Fibroblast of villous mesenchyme (primary cell): ENCODE results near the gene KIF24. TPM values are rescaled to one million over a fixed set of nuclear protein-coding genes. Genes with fewer than 3 reads are reported as not detected.
"Not testable (repeated sequence)": the region's sequence is repeated elsewhere in the genome, so short reads cannot be mapped to it uniquely, and the experiment has no call there.

Experiments
- DNase-seq: peaks from one replicate; pipeline ENCODE4 v3.0.0-alpha.2; 2010; ENCODE audit warnings: low read depth
- H3K4me3 ChIP-seq: 2 replicates; pipeline ENCODE4 v1.5.1; 2011; ENCODE audit warnings: low read depth, mild to moderate bottlenecking, low read length
- total RNA-seq: library from RNA; depleted of rRNA; stranded (reverse); fragments of >200 nt; gene quantifications from 2 replicates; pipeline ENCODE4 v1.2.3, GENCODE V29; 2012
- TF ChIP-seq, protein P1 (sequence below): IDR thresholded peaks from 2 replicates; pipeline ENCODE4 v1.5.1; 2012; ENCODE audit warnings: low read depth, mild to moderate bottlenecking, low read length; ENCODE audit not compliant: insufficient read depth

Gene KIF24
- total RNA-seq, 1 donor = 3.5 TPM

DNA sequence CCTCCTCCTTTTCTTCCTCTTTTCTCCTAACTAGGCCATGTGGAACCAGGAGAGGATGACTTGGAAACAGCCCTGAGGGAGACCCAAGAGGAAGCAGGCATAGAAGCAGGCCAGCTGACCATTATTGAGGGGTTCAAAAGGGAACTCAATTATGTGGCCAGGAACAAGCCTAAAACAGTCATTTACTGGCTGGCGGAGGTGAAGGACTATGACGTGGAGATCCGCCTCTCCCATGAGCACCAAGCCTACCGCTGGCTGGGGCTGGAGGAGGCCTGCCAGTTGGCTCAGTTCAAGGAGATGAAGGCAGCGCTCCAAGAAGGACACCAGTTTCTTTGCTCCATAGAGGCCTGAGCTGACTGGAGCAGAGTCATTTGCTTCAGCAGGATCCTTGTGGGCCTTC lies 14.0 kb upstream of the KIF24 start:
- DNase-seq = no peak

DNA sequence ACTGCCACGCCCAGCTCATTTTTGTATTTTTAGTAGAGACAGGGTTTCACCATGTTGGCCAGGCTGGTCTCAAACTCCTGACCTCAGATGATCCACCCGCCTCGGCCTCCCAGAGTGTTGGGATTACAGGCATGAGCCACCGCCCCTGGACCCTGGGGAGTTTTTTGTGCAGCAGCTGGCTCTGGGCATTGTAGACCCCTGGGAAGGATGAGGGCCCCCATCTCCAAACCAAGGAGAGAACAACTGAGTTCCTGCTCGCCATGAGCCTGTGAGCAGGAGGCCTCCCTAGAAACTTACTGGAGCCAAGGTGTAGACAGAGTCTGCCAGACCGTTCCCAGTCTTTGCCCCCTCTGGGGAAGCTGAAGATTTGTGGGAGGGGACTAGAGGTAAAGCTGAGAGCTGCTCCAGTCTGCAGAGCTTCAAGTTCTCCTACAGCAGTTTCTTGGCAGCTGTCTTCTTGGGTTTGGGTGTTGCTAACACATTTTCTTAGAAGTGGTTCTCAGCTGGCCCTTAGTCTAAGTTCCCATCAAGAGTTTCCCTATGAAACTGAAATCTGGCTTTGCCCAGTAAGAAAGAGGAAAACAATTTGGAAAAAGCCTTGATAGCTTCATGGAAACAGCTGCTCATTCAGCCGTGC lies 12.7 kb upstream of the KIF24 start:
- TF ChIP-seq, protein P1, sequence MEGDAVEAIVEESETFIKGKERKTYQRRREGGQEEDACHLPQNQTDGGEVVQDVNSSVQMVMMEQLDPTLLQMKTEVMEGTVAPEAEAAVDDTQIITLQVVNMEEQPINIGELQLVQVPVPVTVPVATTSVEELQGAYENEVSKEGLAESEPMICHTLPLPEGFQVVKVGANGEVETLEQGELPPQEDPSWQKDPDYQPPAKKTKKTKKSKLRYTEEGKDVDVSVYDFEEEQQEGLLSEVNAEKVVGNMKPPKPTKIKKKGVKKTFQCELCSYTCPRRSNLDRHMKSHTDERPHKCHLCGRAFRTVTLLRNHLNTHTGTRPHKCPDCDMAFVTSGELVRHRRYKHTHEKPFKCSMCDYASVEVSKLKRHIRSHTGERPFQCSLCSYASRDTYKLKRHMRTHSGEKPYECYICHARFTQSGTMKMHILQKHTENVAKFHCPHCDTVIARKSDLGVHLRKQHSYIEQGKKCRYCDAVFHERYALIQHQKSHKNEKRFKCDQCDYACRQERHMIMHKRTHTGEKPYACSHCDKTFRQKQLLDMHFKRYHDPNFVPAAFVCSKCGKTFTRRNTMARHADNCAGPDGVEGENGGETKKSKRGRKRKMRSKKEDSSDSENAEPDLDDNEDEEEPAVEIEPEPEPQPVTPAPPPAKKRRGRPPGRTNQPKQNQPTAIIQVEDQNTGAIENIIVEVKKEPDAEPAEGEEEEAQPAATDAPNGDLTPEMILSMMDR = no peak
- H3K4me3 ChIP-seq = no peak overlapping the region
- no peak for DNase-seq

More for the DNA sequence above, 14.0 kb upstream of the KIF24 start:
- no peak overlapping the region for H3K4me3 ChIP-seq
- TF ChIP-seq, protein P1 = no peak

DNA sequence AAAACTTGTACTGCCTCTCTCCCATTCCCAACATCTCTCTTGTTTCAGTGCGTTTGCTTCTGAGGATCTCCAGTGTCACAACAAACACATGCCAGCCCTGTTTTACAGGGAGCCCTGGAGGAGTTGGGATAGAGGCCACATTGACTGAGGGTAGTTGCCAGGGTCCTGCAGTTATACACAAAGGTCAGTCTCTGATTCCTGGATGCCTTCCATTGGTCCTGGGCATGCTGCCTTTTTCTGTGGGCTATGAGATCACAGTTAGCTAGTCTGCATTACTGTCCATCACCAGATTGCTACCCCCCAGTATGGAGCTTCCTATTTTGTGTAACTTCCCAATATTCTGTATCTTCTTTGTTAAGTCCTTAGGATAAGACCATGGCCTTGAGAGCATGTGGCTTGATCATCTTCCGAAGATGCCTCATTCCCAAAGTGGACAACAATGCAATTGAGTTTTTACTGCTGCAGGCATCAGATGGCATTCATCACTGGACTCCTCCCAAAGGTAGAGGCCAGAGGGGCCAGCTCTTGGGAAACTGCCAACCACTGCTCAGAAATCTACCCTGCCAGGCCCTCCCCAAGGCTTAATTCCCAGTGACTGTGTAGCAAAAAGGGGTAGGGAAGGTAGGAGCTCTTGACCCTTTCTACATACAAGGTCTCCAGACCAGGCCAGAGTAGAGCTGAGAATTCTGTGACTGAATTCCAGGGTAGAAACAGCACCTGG lies 9.8 kb upstream of the KIF24 start:
- DNase-seq = no peak
- TF ChIP-seq, protein P1 = no peak
- H3K4me3 ChIP-seq = no peak overlapping the region

DNA sequence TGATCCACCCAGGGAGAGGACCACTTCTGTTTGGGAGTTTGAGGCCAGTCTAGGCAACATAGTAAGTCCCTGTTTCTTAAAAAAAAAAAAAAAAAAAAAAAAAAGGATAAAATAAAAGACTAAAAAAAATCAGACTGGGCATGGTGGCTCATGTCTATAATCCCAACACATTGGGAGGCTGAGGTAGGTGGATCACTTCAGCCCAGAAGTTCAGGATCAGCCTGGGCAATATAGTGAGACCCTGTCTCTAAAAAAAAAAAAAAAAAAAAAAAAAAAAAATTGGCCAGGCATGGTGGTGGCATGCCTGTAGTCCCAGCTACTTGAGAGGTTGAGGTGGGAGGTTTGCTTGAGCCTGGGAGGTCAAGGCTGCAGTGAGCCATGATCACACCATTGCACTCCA lies 9.0 kb upstream of the KIF24 start:
- not testable (repeated sequence) for DNase-seq, H3K4me3 ChIP-seq

DNA sequence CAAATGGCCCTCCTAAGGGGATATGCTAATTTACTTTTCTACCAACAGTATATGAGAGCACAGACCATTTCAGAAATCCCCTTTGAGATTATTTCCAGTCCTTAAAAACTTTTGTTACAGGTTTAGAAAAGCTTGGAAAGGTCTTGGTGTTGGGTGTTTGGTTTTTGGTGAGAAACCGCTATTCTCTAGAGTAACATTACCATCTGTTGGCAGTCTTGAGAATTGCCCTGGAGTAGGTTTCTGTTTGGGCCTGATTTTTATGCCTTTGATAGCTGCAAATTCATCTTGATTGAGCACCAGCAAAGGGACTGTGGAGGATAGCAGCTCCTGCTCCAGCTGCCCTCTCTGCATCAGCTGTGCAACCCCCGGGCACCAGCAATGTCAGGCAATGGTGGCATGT lies 8.3 kb upstream of the KIF24 start:
- TF ChIP-seq, protein P1 = peak; percentile 23
- DNase-seq = no peak
- no peak overlapping the region for H3K4me3 ChIP-seq

DNA sequence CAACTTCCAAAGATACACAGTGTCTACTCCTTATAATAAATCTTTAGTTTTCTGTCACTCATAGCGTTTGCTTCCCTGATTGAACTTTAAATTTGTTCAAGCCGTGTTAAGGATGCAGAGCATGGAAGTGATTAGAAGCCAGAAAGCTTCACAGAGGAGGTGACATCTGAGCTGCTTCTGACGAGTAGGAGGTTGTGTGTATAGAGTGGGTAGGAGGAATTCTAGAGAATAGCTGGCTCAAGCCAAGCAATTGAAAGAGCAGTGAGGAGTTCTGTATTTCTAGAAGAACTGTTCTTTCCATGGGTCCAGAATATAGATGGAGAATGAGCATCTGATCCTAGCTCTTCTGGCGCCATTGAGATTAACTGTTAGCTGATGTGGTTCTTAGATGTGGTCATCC lies 6.3 kb upstream of the KIF24 start:
- DNase-seq = no peak
- TF ChIP-seq, protein P1 = no peak

DNA sequence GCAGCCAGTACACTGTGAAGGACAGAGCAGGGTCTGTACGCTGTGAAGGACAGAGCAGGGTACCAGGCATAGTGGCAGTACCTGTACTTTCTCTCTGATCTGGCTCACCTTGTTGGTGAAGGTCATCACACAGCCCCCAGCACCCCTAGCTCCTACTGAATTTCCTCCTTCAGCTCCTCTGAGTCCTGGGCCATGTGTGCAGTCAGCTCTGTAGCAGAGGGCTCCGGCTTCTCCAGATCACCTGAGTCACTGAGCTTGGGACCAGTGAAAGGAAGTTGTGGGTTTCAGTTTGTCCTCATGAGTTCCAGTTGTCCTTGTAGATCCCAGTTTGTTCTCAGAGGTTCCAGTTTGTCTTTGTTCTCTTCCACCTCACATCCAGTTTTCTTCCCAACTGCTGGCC lies 5.8 kb upstream of the KIF24 start:
- H3K4me3 ChIP-seq = no peak overlapping the region
- DNase-seq = no peak
- TF ChIP-seq, protein P1 = no peak

More for the DNA sequence above, 6.3 kb upstream of the KIF24 start:
- no peak overlapping the region for H3K4me3 ChIP-seq
